GM12878 (cell line): ENCODE results near the gene WDR13. TPM values are rescaled to one million over a fixed set of nuclear protein-coding genes. Genes with fewer than 3 reads are reported as not detected.

Experiments
- ATAC-seq: fragments of 200-7000 bp; cut with Tn5 transposase; 3 replicates; pipeline ENCODE4 v1.9.1; 2020; ENCODE audit warnings: mild to moderate bottlenecking, moderate library complexity
- BruUV-seq: library from RNA; stranded (reverse); fragments of 400-500 nt; replicated peaks from 2 replicates; lab custom pipeline; 2021; lab: Mats Ljungman, UMichigan
- CTCF ChIA-PET: fragments of 300-600 bp; sonication (Branson Sonifier 250); formaldehyde crosslinking; extraction: SDS; loops from one replicate; lab custom pipeline; 2021; ENCODE audit warnings: inconsistent platforms; lab: Yijun Ruan, JAX
- POLR2A ChIA-PET: fragments of 350-600 bp; formaldehyde crosslinking; extraction: SDS; loops from one replicate; lab custom pipeline; 2021; ENCODE audit warnings: inconsistent platforms; lab: Charles Lee
- RAD21 ChIA-PET: fragments of 300-600 bp; sonication (Branson Sonifier 250); formaldehyde crosslinking; loops from one replicate; lab custom pipeline; 2023; ENCODE audit warnings: antibody characterized with exemption; ENCODE audit not compliant: unreplicated experiment; lab: Charles Lee
- SMC1A ChIA-PET: fragments of 300-600 bp; sonication (Branson Sonifier 250); formaldehyde crosslinking; loops from one replicate; lab custom pipeline; 2023; ENCODE audit not compliant: unreplicated experiment, uncharacterized antibody; lab: Charles Lee
- DNase-seq: peaks from one replicate; pipeline ENCODE4 v3.0.0-alpha.2; 2011; ENCODE audit warnings: low read depth, low spot score
- FAIRE-seq: peaks from 3 replicates; lab custom pipeline; 2011; peaks lifted over from hg19 to GRCh38; lab: Jason Lieb, UNC
- H2AFZ ChIP-seq: 2 replicates; pipeline ENCODE4 v1.6.0; 2011; ENCODE audit warnings: low read depth, low read length, control low read depth; ENCODE audit not compliant: control insufficient read depth
- H3K27ac ChIP-seq: 2 replicates; pipeline ENCODE4 v1.5.1; 2011; ENCODE audit warnings: control low read depth; ENCODE audit not compliant: control insufficient read depth, insufficient read depth
- H3K27me3 ChIP-seq, 2 experiments: replicated peaks in 1 of 2; 2 replicates each; pipeline versions ENCODE4 v1.6.0 to v1.6.1; 2011; ENCODE audit warnings: low read length in 1 of 2; ENCODE audit not compliant: control insufficient read depth in 2 of 2, insufficient read depth in 2 of 2
- H3K36me3 ChIP-seq, 2 experiments: 2 replicates each; pipeline ENCODE4 v1.5.1; 2011; ENCODE audit warnings: low read length in 1 of 2; ENCODE audit not compliant: control insufficient read depth in 2 of 2, insufficient read depth in 2 of 2
- H3K4me1 ChIP-seq: 2 replicates; pipeline ENCODE4 v1.6.1; 2011; ENCODE audit warnings: mild to moderate bottlenecking, low read length, moderate library complexity, mixed read lengths; ENCODE audit not compliant: control insufficient read depth, insufficient read depth
- H3K4me2 ChIP-seq: 2 replicates; pipeline ENCODE4 v1.6.0; 2011; ENCODE audit warnings: control low read depth; ENCODE audit not compliant: control insufficient read depth, insufficient read depth
- H3K4me3 ChIP-seq: fragments of 200-600 bp; sonication (generic); 2 replicates; pipeline ENCODE4 v1.5.1; 2016
- H3K79me2 ChIP-seq: 2 replicates; pipeline ENCODE4 v1.6.0; 2011; ENCODE audit warnings: low read length; ENCODE audit not compliant: control insufficient read depth, insufficient read depth
- H3K9ac ChIP-seq: 2 replicates; pipeline ENCODE4 v1.8.0; 2011; ENCODE audit warnings: low read length, control low read depth, mixed read lengths; ENCODE audit not compliant: control insufficient read depth, insufficient read depth
- H3K9me3 ChIP-seq: replicated peaks from 3 replicates; pipeline ENCODE4 v1.5.1; 2011; ENCODE audit warnings: mild to moderate bottlenecking, low read length; ENCODE audit not compliant: control insufficient read depth, insufficient read depth
- H4K20me1 ChIP-seq: 2 replicates; pipeline ENCODE4 v1.6.0; 2011; ENCODE audit not compliant: control insufficient read depth, insufficient read depth
- ATF7 ChIP-seq: fragments of 450-650 bp; IDR thresholded peaks from 2 replicates; pipeline ENCODE4 v1.6.1; 2016; ENCODE audit warnings: low read depth, mild to moderate bottlenecking
- CREM ChIP-seq: IDR thresholded peaks from 2 replicates; pipeline ENCODE4 v1.6.1; 2014; ENCODE audit warnings: antibody characterized with exemption, low read depth
- CTCF ChIP-seq, 3 experiments: IDR thresholded peaks in 2 of 3; conservative IDR thresholded peaks in 1 of 3; 2 replicates each; pipeline ENCODE4 v1.5.1; 2011; ENCODE audit warnings: low read depth in 3 of 3, low read length in 3 of 3, mild to moderate bottlenecking in 3 of 3, control low read depth in 2 of 3, moderate library complexity in 2 of 3, inconsistent platforms in 1 of 3, mixed read lengths in 1 of 3; ENCODE audit not compliant: control insufficient read depth in 2 of 3, insufficient read depth in 1 of 3; ENCODE audit errors: extremely low read depth in 1 of 3
- EED ChIP-seq: sonication (generic); IDR thresholded peaks from 2 replicates; pipeline ENCODE4 v1.6.1; 2016; ENCODE audit warnings: antibody characterized with exemption, low read depth
- ELK1 ChIP-seq: IDR thresholded peaks from 2 replicates; pipeline ENCODE4 v1.6.1; 2012; ENCODE audit warnings: low read depth, low read length, improper control_type of control experiment
- HDGF ChIP-seq: fragments of 450-650 bp; IDR thresholded peaks from 2 replicates; pipeline ENCODE4 v1.6.1; 2016; ENCODE audit warnings: antibody characterized with exemption
- KDM1A ChIP-seq: fragments of 200-600 bp; sonication (generic); IDR thresholded peaks from 2 replicates; pipeline ENCODE4 v1.6.1; 2016; ENCODE audit warnings: borderline replicate concordance
- NFIC ChIP-seq: IDR thresholded peaks from 2 replicates; pipeline ENCODE4 v1.6.1; 2012; ENCODE audit warnings: low read depth, mild to moderate bottlenecking, inconsistent platforms, low read length, moderate library complexity
- NR2F1 ChIP-seq: fragments of 450-650 bp; conservative IDR thresholded peaks from 2 replicates; pipeline ENCODE4 v1.6.1; 2017; ENCODE audit warnings: mild to moderate bottlenecking
- POLR2AphosphoS5 ChIP-seq: IDR thresholded peaks from 2 replicates; pipeline ENCODE4 v1.6.1; 2011; ENCODE audit warnings: mild to moderate bottlenecking, low read length, inconsistent platforms
- ZNF592 ChIP-seq: fragments of 450-650 bp; IDR thresholded peaks from 2 replicates; pipeline ENCODE4 v1.6.1; 2017; ENCODE audit warnings: mild to moderate bottlenecking, moderate library complexity
- WGBS: methylation state at CpG from one replicate; pipeline ENCODE4 v1.1.6; 2016; ENCODE audit warnings: low lambda C conversion rate; ENCODE audit not compliant: insufficient replicate concordance, insufficient coverage; ENCODE audit errors: missing lambda C conversion rate; 5-methylcytosine and 5-hydroxymethylcytosine counted together
- in situ Hi-C: fragments of 300-500 bp; cut with MboI; formaldehyde crosslinking; loops from 9 replicates; pipeline ENCODE4 v1.14.3; 2018; ENCODE audit warnings: mixed read lengths
- intact Hi-C: fragments of 100-400 bp; cut with micrococcal nuclease; formaldehyde crosslinking; loops from one replicate; pipeline ENCODE4 v1.14.2; 2022; ENCODE audit not compliant: unreplicated experiment
- polyA plus RNA-seq, 11 experiments: library from polyadenylated mRNA; depleted of rRNA in 4 of 11; unstranded in 6 of 11; stranded (reverse) in 5 of 11; fragments of >200 nt; fragmentation: Nextera tagmentation in 4 of 11; fragmentation: Illumina TruSeq in 1 of 11; extraction: Ambion mirVana in 4 of 11; extraction: Trizol in 1 of 11; gene quantifications; 1 replicate in 1 of 11; 2 replicates in 10 of 11; pipeline versions ENCODE4 v1.2.1 to v1.2.3, GENCODE V29; 2011 to 2016; ENCODE audit warnings: inconsistent platforms in 2 of 11, missing spikeins in 2 of 11, low read depth in 1 of 11
- total RNA-seq, 4 experiments: library from RNA; depleted of rRNA in 3 of 4; stranded (reverse); fragments of >200 nt in 3 of 4; fragmentation: Illumina TruSeq in 1 of 4; extraction: Trizol in 1 of 4; gene quantifications; 2 replicates each; pipeline versions ENCODE4 v1.2.1 to v1.2.3, GENCODE V29; 2013 to 2021

The WDR13 gene
- total and polyA plus RNA-seq, 10 of the 15 experiments (the other 5 are each of a cell fraction or from before 2014, with no cell fraction given) = 6.9 to 62.7 (median 28.9) TPM

- no peak overlapping the region for H3K4me3 ChIP-seq
- no peaks in the 10 kb centered on the region for H4K20me1 ChIP-seq
- no peaks in the 10 kb centered on the region for H3K4me1 ChIP-seq
- H3K4me2 ChIP-seq = no peak overlapping the region
- FAIRE-seq (no peak), ATAC-seq (no peak), DNase-seq (no peak)
- no peaks in the 10 kb centered on the region for H3K9me3 ChIP-seq
- no peak overlapping the region for H2AFZ ChIP-seq
- 54% methylated on average over 6 of the region's 6 CpGs for WGBS
- no peak for TF ChIP-seq EED
- TF ChIP-seq HDGF = no peak
- 0 out of 6 replicates have a peak, but pooled peaks of 1 of the 3 experiments have one; percentile 4 for TF ChIP-seq CTCF (IDR thresholded peaks at IDR 0.05 in 2 of 3, conservative IDR thresholded peaks at IDR 0.05 in 1 of 3; ENCODE audit: control insufficient read depth in 2 of 3, extremely low read depth in 1 of 3, insufficient read depth in 1 of 3, low read depth in 3 of 3, low read length in 3 of 3)
- TF ChIP-seq ATF7 = no peak
- SMC1A ChIA-PET = no interaction called here
- POLR2A ChIA-PET = no interaction called here
- no peaks in the 10 kb centered on the region for H3K27me3 ChIP-seq
- no TSS peak for BruUV-seq
- H3K27ac ChIP-seq = no peak overlapping the region
- intact Hi-C loops (no loop called here), in situ Hi-C loops (no loop called here)
- H3K36me3 ChIP-seq = no peaks in the 10 kb centered on the region
- H3K9ac ChIP-seq = no peak overlapping the region
- RAD21 ChIA-PET = no interaction called here
- CTCF ChIA-PET = no interaction called here
- H3K79me2 ChIP-seq = no peaks in the 10 kb centered on the region
Observed at GRCh38 chrX:48606091-48606490, 8.8 kb downstream of the WDR13 start.

- ATAC-seq (no peak), FAIRE-seq (no peak), DNase-seq (no peak)
- H4K20me1 ChIP-seq = no peaks in the 10 kb centered on the region
- no peaks in the 10 kb centered on the region for H3K4me1 ChIP-seq
- ChIA-PET POLR2A (no interaction called here), SMC1A (no interaction called here), RAD21 (no interaction called here), CTCF (no interaction called here)
- H3K27ac ChIP-seq = no peak overlapping the region
- H2AFZ ChIP-seq = no peak overlapping the region
- in situ Hi-C loops (no loop called here), intact Hi-C loops (no loop called here)
- no peaks in the 10 kb centered on the region for H3K79me2 ChIP-seq
- no peak overlapping the region for H3K9ac ChIP-seq
- 0% methylated on average over 2 of the region's 2 CpGs for WGBS
- H3K27me3 ChIP-seq = no peaks in the 10 kb centered on the region
- no peaks in the 10 kb centered on the region for H3K9me3 ChIP-seq
- no peak overlapping the region for H3K4me3 ChIP-seq
- no TSS peak for BruUV-seq
- H3K36me3 ChIP-seq = no peaks in the 10 kb centered on the region
- H3K4me2 ChIP-seq = no peak overlapping the region
- no peak for TF ChIP-seq ZNF592
- TF ChIP-seq POLR2AphosphoS5 = no peak
- no peak for TF ChIP-seq KDM1A
- no peak for TF ChIP-seq CREM
- TF ChIP-seq NFIC = no peak
- TF ChIP-seq ELK1 = no peak
- no peak for TF ChIP-seq NR2F1
Observed at GRCh38 chrX:48611703-48612102, 14.4 kb downstream of the WDR13 start.
